NCI-H82 treated with DMSO at 0.1 percent for 48 hours (cell line): Measurements from ENCODE around the gene DAPK1.

Experiments used
- DNase-seq: peaks from one replicate; lab custom pipeline; 2025; ENCODE audit not compliant: unreplicated experiment; lab: John Stamatoyannopoulos, UW

The DAPK1 gene

GRCh38 chr9:87497604-87498045 lies at the start of gene DAPK1:
TSS of gene DAPK1 (plus strand) at chr9:87497867. CDS start at chr9:87499078, 1,211 bp downstream.
- no peak for DNase-seq

GRCh38 chr9:87451149-87451548 lies 46.5 kb upstream of the DAPK1 start:
- DNase-seq: no peak

GRCh38 chr9:87455407-87455806 lies 42.3 kb upstream of the DAPK1 start:
- no peak for DNase-seq

- DNase-seq: no peak
Measured at GRCh38 chr9:87461256-87461655, 36.4 kb upstream of the DAPK1 start.

- no peak for DNase-seq
Measured at GRCh38 chr9:87464110-87464991, 33.3 kb upstream of the DAPK1 start.

- no peak for DNase-seq
Measured at GRCh38 chr9:87464992-87465378, 32.7 kb upstream of the DAPK1 start.

GRCh38 chr9:87465816-87466215 lies 31.9 kb upstream of the DAPK1 start:
- no peak for DNase-seq

GRCh38 chr9:87467187-87467586 lies 30.5 kb upstream of the DAPK1 start:
- no peak for DNase-seq

GRCh38 chr9:87469793-87470465 lies 27.7 kb upstream of the DAPK1 start:
- DNase-seq: no peak

GRCh38 chr9:87471746-87472145 lies 25.9 kb upstream of the DAPK1 start:
- DNase-seq: no peak

GRCh38 chr9:87475463-87475862 lies 22.2 kb upstream of the DAPK1 start:
- no peak for DNase-seq

GRCh38 chr9:87478226-87478992 lies 19.3 kb upstream of the DAPK1 start:
- DNase-seq: no peak

- no peak for DNase-seq
Measured at GRCh38 chr9:87479801-87480201, 17.9 kb upstream of the DAPK1 start.

GRCh38 chr9:87481890-87482855 lies 15.5 kb upstream of the DAPK1 start:
- no peak for DNase-seq

- DNase-seq: no peak
Measured at GRCh38 chr9:87490225-87490624, 7.4 kb upstream of the DAPK1 start.

- DNase-seq: no peak
Measured at GRCh38 chr9:87490907-87491306, 6.8 kb upstream of the DAPK1 start.

GRCh38 chr9:87491523-87491922 lies 6.1 kb upstream of the DAPK1 start:
- DNase-seq: no peak

GRCh38 chr9:87492642-87493041 lies 5.0 kb upstream of the DAPK1 start:
- no peak for DNase-seq

- DNase-seq: no peak
Measured at GRCh38 chr9:87494970-87495471, 2.6 kb upstream of the DAPK1 start.

GRCh38 chr9:87497080-87497603 lies 525 bp upstream of the DAPK1 start:
- DNase-seq: no peak
